DMS79 (cell line): ENCODE data around the gene ACSM3.
A peak's percentile ranks its signal among the peaks of the same experiment; 100 is the strongest.
"Not testable (repeated sequence)": the region's sequence is repeated elsewhere in the genome, so short reads cannot be mapped to it uniquely, and the experiment has no call there.

Source experiments
- DNase-seq: peaks from one replicate; lab custom pipeline; 2025; lab: John Stamatoyannopoulos, UW

The ACSM3 gene, protein sequence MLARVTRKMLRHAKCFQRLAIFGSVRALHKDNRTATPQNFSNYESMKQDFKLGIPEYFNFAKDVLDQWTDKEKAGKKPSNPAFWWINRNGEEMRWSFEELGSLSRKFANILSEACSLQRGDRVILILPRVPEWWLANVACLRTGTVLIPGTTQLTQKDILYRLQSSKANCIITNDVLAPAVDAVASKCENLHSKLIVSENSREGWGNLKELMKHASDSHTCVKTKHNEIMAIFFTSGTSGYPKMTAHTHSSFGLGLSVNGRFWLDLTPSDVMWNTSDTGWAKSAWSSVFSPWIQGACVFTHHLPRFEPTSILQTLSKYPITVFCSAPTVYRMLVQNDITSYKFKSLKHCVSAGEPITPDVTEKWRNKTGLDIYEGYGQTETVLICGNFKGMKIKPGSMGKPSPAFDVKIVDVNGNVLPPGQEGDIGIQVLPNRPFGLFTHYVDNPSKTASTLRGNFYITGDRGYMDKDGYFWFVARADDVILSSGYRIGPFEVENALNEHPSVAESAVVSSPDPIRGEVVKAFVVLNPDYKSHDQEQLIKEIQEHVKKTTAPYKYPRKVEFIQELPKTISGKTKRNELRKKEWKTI

DNA sequence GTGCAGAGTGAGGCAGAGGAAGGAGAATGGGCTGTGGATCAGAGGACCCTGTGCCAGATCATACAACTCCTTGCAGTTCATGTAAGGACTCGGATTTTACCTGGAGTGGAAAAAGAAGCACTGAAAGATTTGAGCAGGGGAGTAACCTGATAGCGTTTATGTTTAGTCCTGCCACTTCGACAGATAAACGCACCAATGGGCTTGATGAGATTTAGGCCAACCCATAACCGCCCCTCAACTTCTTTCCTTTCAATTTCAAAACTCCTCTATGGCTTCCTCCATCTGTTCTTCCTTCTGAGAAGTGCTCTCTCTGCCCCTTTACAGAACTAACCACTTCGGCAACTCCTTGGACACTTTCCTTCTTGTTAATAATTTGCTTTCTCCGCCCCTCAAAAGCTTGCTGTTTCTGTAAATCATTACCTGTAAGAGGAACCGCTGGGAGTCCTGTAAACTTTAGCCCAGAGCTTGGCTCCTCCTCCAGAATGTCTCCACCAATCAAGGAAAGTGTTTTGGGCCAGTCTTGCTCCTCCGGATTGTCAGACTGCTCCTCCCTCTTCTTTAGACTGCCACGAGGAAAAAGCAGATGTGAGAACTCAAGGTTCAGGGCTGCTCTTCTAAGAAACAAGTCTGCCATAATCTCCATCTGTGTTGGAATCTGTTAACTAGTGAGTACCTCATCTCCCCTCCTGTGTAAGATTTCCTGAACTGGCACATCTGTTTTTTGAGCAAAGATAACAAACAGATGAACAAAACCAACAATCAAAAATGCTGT lies at the start of gene ACSM3:
TSS of gene ACSM3 (plus strand) at position 554 of the 772 bp plus-strand sequence. CDS start 6,021 bp downstream, outside the sequence.
- DNase-seq = no peak

DNA sequence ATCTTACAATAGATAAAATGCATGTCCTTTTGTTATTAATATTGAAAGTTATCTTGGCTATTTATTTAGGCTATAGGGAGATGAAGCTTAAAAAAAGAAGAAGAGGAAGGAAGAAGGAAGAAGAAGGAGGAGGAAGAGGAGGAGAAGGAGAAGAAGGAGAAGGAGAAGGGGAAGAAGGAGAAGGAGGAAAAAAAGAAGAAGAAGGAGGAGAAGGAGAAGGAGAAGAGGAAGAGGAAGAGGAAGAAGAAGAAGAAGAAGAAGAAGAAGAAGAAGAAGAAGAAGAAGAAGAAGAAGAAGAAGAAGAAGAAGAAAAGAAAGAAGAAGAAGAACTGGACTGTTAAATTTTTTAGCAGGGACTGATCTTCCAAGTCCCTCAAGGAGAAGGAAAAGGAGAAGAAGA lies 46.1 kb upstream of the ACSM3 start:
- not testable (repeated sequence) for DNase-seq

DNA sequence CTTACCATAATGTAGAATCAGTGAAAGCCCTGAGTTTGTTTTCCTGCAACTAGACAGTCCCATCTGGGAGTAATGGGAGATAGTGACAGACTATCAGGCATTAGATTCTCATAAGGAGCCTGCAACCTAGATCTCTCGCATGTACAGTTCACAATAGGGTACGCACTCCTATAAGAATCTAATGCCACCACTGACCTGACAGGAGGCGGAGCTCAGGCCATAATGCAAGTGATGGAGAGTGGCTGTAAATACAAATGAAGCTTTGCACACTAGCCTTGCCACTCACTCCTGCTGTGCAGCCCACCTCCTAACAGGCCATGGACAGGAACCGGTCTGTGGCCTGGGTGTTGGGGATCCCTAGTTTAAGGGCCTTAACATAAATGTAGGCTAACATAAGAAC lies 43.6 kb upstream of the ACSM3 start:
- no peak for DNase-seq

DNA sequence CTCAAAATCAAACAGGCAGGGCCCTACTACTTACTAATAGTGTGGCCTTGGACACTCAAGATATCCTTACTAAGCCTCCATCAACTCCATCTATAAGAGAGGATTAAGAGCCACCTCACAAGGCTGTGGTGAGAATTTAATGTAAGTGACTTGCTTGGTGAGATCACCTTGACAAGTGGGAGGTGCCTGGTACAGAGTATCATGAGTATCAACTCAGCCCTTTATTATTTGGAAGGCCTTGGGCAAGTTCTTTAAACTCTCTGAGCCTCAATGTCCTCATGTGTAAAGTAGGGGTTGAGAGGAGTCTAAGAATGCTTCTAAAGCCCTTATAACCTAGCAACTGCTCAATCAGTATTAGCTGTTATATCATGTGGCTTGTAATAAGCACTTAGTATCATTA lies 37.2 kb upstream of the ACSM3 start:
- DNase-seq = peak; percentile 77

DNA sequence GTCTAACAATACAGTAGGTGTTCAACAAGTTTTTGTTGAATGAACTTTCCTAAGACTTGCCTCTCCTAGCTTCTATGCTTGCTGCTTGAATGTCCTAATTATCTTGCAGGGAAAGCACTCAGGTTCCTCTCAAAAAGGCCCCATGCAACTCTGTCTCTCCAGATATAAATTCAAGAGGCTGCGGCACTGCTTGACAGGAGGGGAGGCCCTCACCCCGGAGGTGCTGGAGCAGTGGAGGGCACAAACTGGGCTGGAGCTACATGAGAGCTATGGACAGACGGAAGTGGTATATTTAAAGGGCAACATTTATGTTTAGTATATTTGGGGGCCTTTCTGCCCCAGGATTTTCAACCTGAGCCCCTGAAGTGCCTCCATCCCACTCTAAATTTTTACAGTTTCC lies 36.6 kb upstream of the ACSM3 start:
- peak; percentile 51 for DNase-seq

DNA sequence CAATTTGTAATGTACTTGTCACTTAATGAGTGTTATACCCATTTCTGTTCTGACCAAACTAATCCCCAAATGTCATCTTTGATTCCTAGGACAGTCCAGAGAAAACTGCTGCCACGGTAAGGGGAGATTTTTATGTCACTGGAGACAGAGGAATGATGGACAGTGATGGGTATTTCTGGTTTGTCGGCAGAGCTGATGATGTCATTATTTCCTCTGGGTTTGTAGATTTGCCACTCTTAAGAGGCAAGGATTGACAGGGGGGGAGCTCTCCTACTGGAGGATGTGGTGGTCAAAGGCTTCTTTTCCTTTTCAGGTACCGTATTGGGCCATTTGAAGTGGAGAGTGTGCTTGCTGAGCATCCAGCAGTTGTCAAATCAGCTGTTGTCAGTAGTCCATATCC lies 34.7 kb upstream of the ACSM3 start:
- DNase-seq = no peak

DNA sequence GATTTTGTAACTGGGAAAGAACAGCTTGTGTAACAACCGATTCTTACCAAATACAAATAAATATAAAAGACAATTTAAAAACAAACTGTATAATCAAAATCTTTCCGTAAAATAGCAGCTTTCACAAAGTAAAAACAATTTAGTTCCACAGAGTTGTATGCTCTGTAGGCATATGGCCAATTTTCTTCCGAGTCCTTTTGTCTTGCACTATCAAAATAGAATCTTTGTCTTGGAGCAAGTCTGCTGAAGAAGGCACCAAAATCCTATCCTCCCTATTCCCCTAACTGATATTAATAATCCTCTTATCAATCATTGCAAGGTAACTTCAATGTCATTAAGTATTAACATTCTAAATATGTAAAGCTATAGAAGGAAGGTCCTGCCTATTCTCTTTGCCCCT lies 29.8 kb upstream of the ACSM3 start:
- no peak for DNase-seq

DNA sequence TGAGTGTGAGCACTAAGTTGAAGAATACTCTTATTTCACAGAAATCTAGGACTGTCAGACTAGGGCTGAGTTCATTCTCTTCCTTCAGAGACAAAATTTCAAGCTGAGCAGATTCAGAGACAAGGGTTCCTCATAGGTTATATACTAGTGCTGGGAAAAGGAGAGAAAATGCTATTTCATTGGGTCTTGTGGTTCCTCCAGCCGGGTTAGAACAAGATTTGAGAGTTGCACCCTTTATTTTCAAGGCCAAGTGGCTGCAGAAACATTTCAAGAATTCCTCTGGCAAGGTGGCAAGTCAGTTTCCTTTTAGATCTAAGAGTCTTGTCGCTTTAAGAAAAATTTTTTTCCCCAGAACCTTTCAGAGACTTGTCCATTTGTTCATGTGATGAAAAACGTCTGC lies 29.0 kb upstream of the ACSM3 start:
- DNase-seq = no peak

DNA sequence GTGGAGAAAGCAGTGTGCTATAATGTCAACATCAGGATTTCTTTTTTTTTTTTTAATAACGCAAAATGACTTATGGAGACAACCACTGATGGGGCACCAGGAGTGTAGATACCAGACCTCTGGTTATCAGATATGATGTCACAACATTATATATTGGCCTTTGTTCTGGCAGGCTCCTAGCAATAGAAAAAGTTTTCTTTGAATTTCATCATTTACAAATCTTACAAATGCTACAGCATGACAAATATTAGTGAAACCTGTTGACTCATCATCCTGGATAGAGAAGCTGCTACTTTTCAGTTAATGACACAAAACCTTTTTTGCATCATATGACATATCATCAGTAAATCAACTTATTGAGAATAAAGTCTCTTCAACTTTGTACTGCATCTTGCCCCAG lies 28.3 kb upstream of the ACSM3 start:
- no peak for DNase-seq

DNA sequence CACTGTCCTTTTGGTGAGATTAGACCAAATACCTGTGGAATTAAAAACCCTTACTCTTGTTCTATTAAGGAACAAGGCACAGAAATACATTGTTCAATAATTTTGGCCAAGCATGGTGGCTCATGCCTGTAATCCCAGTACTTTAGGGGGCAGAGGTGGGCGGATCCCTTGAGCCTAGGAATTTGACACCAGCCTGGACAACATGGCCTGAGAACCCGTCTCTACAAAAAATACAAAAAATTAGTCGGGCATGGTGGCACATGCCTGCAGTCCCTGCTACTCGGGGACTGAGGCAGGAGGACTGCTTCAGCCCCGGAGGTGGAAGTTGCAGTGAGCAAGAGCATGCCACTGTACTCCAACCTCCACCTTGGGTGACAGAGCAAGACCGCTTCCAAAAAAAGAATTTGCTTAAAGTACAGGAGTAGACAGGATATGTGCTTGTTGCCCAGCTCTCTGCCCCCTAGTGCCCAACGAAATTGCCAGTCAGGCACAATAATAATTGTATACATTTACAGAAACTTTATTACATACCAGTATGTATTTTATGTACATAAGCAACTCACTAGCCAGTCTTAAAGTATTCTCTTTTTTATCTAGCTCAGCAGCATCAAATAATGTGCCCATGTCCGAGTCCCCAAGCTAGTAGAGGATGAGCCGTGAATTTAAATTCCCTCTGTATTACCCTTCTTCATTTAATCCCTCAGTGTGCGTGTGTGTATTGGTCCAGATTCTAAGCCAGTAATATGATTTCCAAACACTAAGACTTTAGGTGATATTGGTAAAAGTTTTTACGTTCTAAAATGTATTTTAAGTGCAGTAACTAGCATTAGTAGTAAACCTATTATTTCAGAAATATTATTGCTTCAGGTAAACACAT lies 23.6 kb upstream of the ACSM3 start:
- DNase-seq = no peak

DNA sequence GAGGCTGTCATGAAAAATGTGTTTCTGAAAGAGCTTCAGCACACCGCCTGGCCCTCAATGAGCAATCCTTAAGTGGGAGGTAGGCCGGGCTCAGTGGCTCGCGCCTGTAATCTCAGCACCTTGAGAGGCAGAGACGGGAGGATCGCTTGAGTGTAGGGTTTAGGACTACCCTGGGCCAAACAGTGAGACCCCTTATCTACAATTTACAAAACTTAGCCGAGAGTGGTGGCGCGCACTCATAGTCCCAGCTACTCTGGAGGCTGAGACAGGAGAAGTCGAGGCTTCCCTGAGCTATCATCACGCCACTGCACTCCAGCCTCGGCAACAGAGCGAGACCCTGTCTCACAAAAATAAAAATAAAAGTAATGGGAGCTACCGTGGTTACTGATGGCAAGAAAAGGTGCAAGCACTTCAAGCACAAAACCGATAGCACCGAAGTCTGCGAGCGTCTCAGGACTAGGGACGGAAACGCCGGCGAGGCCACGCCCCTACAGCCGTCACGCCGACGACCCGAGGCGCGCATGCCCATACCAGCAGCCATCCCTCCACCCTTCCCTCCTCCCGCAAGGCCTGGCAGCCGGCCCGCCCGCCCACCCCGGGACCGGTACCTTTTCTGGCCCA lies 22.8 kb upstream of the ACSM3 start:
- peak; percentile 39 for DNase-seq

DNA sequence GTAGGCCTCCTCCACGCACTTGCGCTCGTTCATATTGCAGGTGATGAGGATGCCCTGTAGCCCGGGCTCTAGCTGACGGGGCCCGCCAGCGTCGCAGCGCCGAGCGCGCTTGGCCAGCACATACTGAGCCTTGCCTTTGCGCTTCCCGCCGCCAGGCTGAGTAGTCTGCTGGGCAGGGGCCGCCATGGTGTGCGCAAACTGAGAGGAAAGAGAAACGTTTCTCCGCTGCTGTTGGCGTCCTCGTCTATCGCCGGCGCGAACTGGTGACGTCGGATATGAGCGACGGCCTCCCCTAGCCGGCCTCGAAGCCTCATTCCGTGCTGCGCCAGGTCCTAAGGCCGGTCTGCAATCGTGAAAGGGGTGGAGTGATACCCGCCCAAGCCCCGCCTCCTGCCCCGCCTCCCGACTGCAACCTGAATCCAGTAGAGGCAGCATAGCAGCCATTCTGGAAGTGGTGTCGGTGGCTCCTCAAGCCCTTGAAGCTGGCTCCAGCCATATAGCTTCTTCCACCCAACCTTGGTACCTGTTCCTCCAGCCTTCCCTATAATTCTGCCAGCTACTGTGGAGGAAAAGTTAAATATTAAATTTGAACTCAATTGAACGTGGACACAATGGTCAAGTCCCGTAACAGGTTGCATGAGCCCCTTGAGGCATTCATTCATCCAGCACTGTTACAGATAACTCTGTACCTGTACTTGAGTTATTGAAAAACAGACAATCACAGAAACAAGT lies 22.1 kb upstream of the ACSM3 start, which contains the start of gene THUMPD1:
TSS of gene THUMPD1 (minus strand) at position 265 of the 732 bp plus-strand sequence. CDS start at position 186, 79 bp downstream.
- DNase-seq = peak; percentile 83

DNA sequence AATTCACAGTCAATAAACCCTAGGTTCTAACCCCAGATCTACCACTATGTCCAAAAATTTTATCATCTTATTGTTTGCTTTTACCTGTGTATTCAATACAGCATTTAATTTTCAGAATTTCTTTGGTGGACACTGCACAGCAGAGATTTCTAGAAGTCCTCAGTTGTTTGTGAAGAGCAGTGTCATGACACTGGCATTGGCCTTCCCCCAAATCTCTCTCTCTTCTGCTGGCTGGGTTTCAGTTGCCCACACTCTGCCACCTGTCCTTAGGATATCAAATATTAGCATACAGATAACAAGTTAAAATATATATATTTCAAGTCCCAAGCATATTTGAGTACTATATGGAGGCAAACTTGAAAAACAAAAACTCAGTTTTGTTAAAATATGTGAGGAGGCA lies 20.2 kb upstream of the ACSM3 start:
- no peak for DNase-seq

DNA sequence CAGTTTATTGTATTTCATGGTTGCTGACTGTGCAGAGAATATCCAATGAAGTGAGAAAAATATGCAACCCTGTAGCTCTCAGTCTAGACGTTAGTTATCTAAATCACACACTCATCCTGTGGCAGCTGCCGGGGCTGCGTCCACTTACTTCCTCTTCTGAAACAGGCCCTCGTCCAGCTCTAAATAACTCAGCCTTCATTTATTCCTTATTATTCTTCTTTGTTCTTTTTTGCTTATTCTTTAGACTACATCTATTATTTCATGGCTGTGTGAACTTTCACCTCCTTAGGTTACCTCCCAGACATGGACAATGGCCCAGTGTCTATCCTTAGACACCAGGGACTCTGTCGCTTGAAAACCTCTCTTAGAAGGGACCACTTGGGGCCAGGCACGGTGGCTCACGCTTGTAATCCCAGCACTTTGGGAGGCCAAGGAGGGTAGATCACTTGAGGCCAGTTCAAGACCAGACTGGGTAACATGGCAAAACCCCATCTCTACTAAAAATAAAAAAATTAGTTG lies 18.8 kb upstream of the ACSM3 start:
- DNase-seq = no peak

DNA sequence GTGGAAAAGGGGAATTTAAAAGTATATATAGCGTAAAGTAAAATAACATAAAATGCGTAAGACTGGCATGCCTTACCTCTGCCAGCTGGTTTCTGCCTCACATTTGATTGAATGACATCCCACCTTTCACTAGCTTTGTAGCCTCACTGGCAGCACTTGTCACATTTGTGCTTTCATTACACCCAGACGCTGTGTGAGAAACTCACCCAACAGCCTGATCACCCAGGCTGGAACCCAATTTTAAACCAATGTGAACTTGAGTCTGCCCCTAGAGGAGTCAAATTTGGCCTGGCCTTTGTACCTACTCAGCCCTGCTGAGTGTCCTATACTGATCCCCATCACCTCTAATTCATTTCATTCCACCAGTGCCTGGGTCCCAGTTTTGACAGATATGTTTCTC lies 17.4 kb upstream of the ACSM3 start:
- no peak for DNase-seq

DNA sequence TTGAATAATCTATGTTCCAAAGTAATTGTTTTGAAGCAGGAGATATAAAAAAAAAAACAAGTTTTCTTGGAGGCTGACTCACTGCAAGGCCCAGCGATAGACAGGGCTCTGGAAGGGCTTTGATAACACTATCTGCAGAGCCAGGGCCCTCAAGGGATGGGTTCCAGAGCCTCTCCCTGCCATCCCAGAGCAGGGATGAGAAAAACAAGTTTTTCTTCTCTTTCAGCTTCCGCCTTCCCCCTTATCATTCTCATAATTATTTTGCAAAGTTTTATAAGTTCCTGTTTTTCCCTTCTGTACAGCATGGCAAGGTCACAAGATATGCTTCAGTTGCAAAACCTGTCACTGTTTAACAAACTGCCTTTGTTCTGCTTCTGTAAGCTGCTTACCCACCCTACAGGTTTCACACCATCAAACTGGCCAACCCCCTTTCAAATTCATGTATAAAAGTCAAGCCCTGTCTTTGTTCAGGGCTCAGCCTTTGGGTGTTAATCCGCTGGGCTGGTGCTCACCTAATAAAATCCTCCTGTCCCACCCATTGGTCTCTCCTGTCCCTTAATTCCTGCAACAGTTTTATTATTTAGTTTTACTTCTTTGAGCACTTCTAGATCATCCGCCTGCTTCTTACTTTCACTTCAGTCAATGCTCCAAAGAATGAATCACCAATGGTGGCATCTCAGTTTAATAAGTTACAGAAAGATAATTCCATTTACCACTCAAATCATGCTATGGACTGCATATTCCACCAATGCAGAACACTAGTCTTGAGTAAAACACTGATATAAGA lies 16.6 kb upstream of the ACSM3 start:
- no peak for DNase-seq

DNA sequence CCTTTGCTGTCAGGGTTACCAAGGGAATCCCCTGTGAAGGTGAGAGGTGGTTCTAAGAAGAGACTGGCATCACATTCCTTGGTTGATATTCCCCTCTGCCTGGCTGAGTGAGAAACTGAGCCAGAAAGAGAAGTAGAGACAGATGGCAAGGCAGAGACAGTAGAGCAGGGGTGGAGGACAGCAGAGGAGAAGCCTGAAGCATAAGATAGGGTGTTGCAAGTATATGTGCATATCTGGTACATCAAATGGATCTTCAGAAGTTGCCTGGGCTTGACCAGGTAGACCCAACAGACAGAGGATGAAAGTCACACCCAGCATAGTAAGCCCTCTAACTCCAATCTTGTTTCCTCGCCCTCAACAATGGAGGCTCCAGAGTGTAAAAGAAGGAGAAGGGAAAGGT lies 14.3 kb upstream of the ACSM3 start:
- DNase-seq = no peak

DNA sequence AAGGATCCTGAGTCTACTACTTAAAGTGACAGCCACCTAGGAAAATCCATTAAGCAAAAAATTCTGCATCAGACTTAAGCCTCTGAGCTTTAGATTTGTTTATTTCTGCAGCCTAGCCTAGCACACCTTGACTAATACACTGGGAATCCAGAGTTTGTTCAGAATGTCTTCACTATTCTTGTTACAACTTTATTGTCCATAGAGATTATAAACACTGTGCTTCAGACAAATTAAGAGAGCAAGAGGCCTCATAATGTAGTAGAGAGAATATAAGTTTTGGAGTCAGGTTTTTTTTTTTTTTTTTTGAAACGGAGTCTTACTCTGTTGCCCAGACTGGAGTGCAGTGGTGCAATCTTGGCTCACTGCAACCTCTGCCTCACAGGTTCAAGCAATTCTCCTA lies 13.3 kb upstream of the ACSM3 start:
- no peak for DNase-seq

DNA sequence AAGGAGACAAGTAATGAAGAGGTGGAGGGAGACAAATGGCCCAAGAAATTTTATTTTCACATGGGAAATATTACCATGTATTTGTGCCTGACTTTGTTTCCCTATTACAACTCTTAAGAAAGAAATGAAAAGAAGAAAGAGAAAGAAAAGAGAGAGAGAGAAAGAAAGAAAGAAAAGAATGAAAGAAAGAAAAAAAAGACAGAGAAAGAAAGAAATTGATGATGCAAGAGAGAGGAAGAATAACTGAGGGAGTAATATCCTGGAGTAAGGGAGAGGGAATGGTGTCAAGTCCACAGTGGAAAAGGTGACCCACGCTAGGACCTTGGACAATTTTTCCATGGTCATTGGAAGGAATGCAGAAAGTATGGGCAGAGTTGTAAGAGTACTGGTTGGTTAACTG lies 10.1 kb upstream of the ACSM3 start:
- DNase-seq = no peak

DNA sequence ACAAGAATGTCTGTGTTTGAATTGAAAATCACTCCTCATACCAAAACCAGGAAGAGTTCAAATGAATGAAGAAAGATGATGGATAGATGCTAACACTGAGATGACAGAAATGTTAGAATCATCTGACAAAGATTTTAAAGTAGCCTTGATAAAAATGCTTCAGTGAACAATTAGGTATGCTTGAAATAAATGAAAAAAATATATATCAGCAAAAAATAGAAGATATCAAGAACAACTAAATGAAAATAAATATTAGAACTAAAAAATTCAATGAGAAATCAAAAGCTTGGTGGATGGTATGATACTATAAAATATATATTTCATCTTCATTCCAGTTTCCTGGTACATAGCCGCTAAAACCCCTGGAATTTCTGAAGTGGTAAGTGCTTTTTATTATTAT lies 8.6 kb upstream of the ACSM3 start:
- no peak for DNase-seq
